HepG2 (cell line): Measurements from ENCODE around the gene CACNA1I. TPM values are rescaled to one million over a fixed set of nuclear protein-coding genes. Genes with fewer than 3 reads are reported as not detected.

Experiments used
- ARID5B ChIP-seq: IDR thresholded peaks from 2 replicates; pipeline ENCODE4 v1.4.0; 2020; ENCODE audit warnings: mild to moderate bottlenecking, missing genetic modification reagents
- ATF3 ChIP-seq: sonication (generic); formaldehyde crosslinking; IDR thresholded peaks from 2 replicates; pipeline ENCODE4 v1.4.0; 2020; ENCODE audit warnings: missing genetic modification reagents
- BRF2 ChIP-seq: sonication (generic); formaldehyde crosslinking; IDR thresholded peaks from 2 replicates; pipeline ENCODE4 v1.8.1; 2022; ENCODE audit warnings: mild to moderate bottlenecking, missing genetic modification reagents
- CBFB ChIP-seq: sonication (generic); formaldehyde crosslinking; IDR thresholded peaks from 2 replicates; pipeline ENCODE4 v1.4.0; 2020; ENCODE audit warnings: missing genetic modification reagents
- CC2D1A ChIP-seq: sonication (generic); formaldehyde crosslinking; IDR thresholded peaks from 2 replicates; pipeline ENCODE4 v1.8.1; 2023; ENCODE audit warnings: mild to moderate bottlenecking, missing genetic modification reagents
- DPF2 ChIP-seq: sonication (generic); formaldehyde crosslinking; IDR thresholded peaks from 2 replicates; pipeline ENCODE4 v1.4.0; 2020; ENCODE audit warnings: mild to moderate bottlenecking, low read depth, missing genetic modification reagents, borderline replicate concordance
- E2F1 ChIP-seq: sonication (generic); formaldehyde crosslinking; IDR thresholded peaks from 2 replicates; pipeline ENCODE4 v1.5.0; 2020; ENCODE audit warnings: missing genetic modification reagents
- E2F2 ChIP-seq: sonication (generic); formaldehyde crosslinking; IDR thresholded peaks from 2 replicates; pipeline ENCODE4 v1.4.0; 2020; ENCODE audit warnings: missing genetic modification reagents, borderline replicate concordance
- FOXJ3 ChIP-seq: sonication (generic); formaldehyde crosslinking; IDR thresholded peaks from 2 replicates; pipeline ENCODE4 v1.4.0; 2020; ENCODE audit warnings: missing genetic modification reagents, mild to moderate bottlenecking, borderline replicate concordance
- FOXP4 ChIP-seq: sonication (generic); formaldehyde crosslinking; IDR thresholded peaks from 2 replicates; pipeline ENCODE4 v1.4.0; 2020; ENCODE audit warnings: missing genetic modification reagents
- MAFG ChIP-seq: sonication (generic); formaldehyde crosslinking; IDR thresholded peaks from 2 replicates; pipeline ENCODE4 v1.5.1; 2020; ENCODE audit warnings: mild to moderate bottlenecking, missing genetic modification reagents
- MATR3 ChIP-seq: sonication (generic); formaldehyde crosslinking; IDR thresholded peaks from 2 replicates; pipeline ENCODE4 v1.4.0; 2020; ENCODE audit warnings: missing genetic modification reagents
- MTA1 ChIP-seq: sonication (generic); formaldehyde crosslinking; IDR thresholded peaks from 2 replicates; pipeline ENCODE4 v1.4.0; 2020; ENCODE audit warnings: missing genetic modification reagents, mild to moderate bottlenecking, borderline replicate concordance
- MXI1 ChIP-seq: IDR thresholded peaks from 3 replicates; pipeline ENCODE4 v1.6.1; 2012; ENCODE audit warnings: low read depth, low read length, inconsistent platforms, borderline replicate concordance
- ZFAT ChIP-seq: sonication (generic); formaldehyde crosslinking; conservative IDR thresholded peaks from 2 replicates; pipeline ENCODE4 v1.8.1; 2023; ENCODE audit warnings: missing genetic modification reagents, inconsistent platforms
- ZNF12 ChIP-seq: sonication (generic); formaldehyde crosslinking; IDR thresholded peaks from 2 replicates; pipeline ENCODE4 v1.5.0; 2020; ENCODE audit warnings: missing genetic modification reagents
- ZNF143 ChIP-seq: sonication (generic); formaldehyde crosslinking; IDR thresholded peaks from 2 replicates; pipeline ENCODE4 v1.4.0; 2020; ENCODE audit warnings: missing genetic modification reagents
- ZNF720 ChIP-seq: sonication (generic); formaldehyde crosslinking; IDR thresholded peaks from 2 replicates; pipeline ENCODE4 v1.4.0; 2020; ENCODE audit warnings: missing genetic modification reagents
- ZNF839 ChIP-seq: sonication (generic); formaldehyde crosslinking; IDR thresholded peaks from 2 replicates; pipeline ENCODE4 v1.4.0; 2020; ENCODE audit warnings: missing genetic modification reagents, mild to moderate bottlenecking, borderline replicate concordance
- polyA plus RNA-seq, 8 experiments: library from polyadenylated mRNA; depleted of rRNA in 3 of 8; stranded (reverse) in 7 of 8; unstranded in 1 of 8; fragments of >200 nt; fragmentation: Illumina TruSeq in 4 of 8; extraction: Trizol in 4 of 8; gene quantifications; 2 replicates each; pipeline versions ENCODE4 v1.2.1 to v1.2.3, GENCODE V29; 2011 to 2016; ENCODE audit warnings: low read depth in 4 of 8, missing spikeins in 1 of 8, mixed read lengths in 1 of 8; ENCODE audit not compliant: insufficient read depth in 1 of 8
- total RNA-seq, 5 experiments: library from RNA; depleted of rRNA; stranded (reverse); fragments of >200 nt; fragmentation: Illumina TruSeq; extraction: Trizol; gene quantifications; 2 replicates each; pipeline ENCODE4 v1.2.3, GENCODE V29; 2016; ENCODE audit warnings: low read depth in 1 of 5

Gene CACNA1I
- total and polyA plus RNA-seq, 2 of the 13 experiments (the other 11 are each of a cell fraction or from before 2014, with no cell fraction given) = not detected

- TF ChIP-seq CBFB (CRISPR knock-in tag) (peak; percentile 96), MAFG (CRISPR knock-in tag) (no peak), ZNF143 (CRISPR knock-in tag) (peak; percentile 48; the same call in 1 of the 2 replicates), ZNF12 (CRISPR knock-in tag) (no peak; the same call in 1 of the 2 replicates), ZNF839 (CRISPR knock-in tag) (peak; percentile 41; the same call in 1 of the 2 replicates), ARID5B (CRISPR knock-in tag) (peak; percentile 70), E2F1 (CRISPR knock-in tag) (no peak), E2F2 (no peak), MATR3 (CRISPR knock-in tag) (no peak), MTA1 (CRISPR knock-in tag) (peak; percentile 83; the same call in 1 of the 2 replicates), ZFAT (no peak), DPF2 (CRISPR knock-in tag) (no peak), FOXJ3 (CRISPR knock-in tag) (peak; percentile 51; the same call in 1 of the 2 replicates), BRF2 (CRISPR knock-in tag) (no peak), ATF3 (CRISPR knock-in tag) (peak; percentile 59), ZNF720 (CRISPR knock-in tag) (0 out of 2 replicates have a peak, but pooled peaks have one; percentile 50), FOXP4 (CRISPR knock-in tag) (peak; percentile 75), CC2D1A (CRISPR knock-in tag) (peak; percentile 67; the same call in 1 of the 2 replicates), MXI1 (peak; percentile 81; the same call in 1 of the 3 replicates)
These were observed 41.7 kb upstream of the CACNA1I start (continued) for GRCh38 chr22:39528681-39529486.
